OCI-M2 (cell line): ENCODE data around the gene PDE4B.
"Not testable (repeated sequence)": the region's sequence is repeated elsewhere in the genome, so short reads cannot be mapped to it uniquely, and the experiment has no call there.

ENCODE experiments used
- DNase-seq: peaks from one replicate; lab custom pipeline; 2025; ENCODE audit not compliant: unreplicated experiment; lab: John Stamatoyannopoulos, UW

PDE4B gene

GRCh38 chr1:65949230-65949626 is 156.5 kb downstream of the PDE4B start:
- DNase-seq = no peak

GRCh38 chr1:65949933-65950332 is 157.2 kb downstream of the PDE4B start:
- DNase-seq = no peak

- DNase-seq = no peak
Measured at GRCh38 chr1:65952696-65953095, 160.0 kb downstream of the PDE4B start.

- DNase-seq = no peak
Measured at GRCh38 chr1:65953170-65953569, 160.5 kb downstream of the PDE4B start.

- no peak for DNase-seq
Measured at GRCh38 chr1:65955071-65955470, 162.4 kb downstream of the PDE4B start.

- DNase-seq = no peak
Measured at GRCh38 chr1:65955503-65955902, 162.8 kb downstream of the PDE4B start.

- no peak for DNase-seq
Measured at GRCh38 chr1:65958561-65959350, 166.1 kb downstream of the PDE4B start.

GRCh38 chr1:65959896-65960567 is 167.3 kb downstream of the PDE4B start:
- DNase-seq = no peak

- DNase-seq = no peak
Measured at GRCh38 chr1:65963156-65963888, 170.6 kb downstream of the PDE4B start.

- no peak for DNase-seq
Measured at GRCh38 chr1:65964123-65964522, 171.4 kb downstream of the PDE4B start.

- DNase-seq = no peak
Measured at GRCh38 chr1:65965112-65965996, 172.7 kb downstream of the PDE4B start.

GRCh38 chr1:65967492-65967891 is 174.8 kb downstream of the PDE4B start:
- DNase-seq = not testable (repeated sequence)

- no peak for DNase-seq
Measured at GRCh38 chr1:65971547-65971946, 178.9 kb downstream of the PDE4B start.

GRCh38 chr1:65975708-65976107 is 183.0 kb downstream of the PDE4B start:
- DNase-seq = no peak

GRCh38 chr1:65979136-65980044 is 186.7 kb downstream of the PDE4B start:
- no peak for DNase-seq

GRCh38 chr1:65980237-65980636 is 187.5 kb downstream of the PDE4B start:
- no peak for DNase-seq

GRCh38 chr1:65983500-65983899 is 190.8 kb downstream of the PDE4B start:
- DNase-seq = no peak

- no peak for DNase-seq
Measured at GRCh38 chr1:65985393-65986066, 192.8 kb downstream of the PDE4B start.

GRCh38 chr1:65986146-65986545 is 193.5 kb downstream of the PDE4B start:
- no peak for DNase-seq
